GM21381 (cell line): ENCODE measurements around the gene LIMS2.

Experiments
- ATAC-seq: cut with Tn5 transposase; IDR thresholded peaks from one replicate; pipeline ENCODE4 v1.9.1; 2021; ENCODE audit warnings: mild to moderate bottlenecking, moderate library complexity; ENCODE audit not compliant: unreplicated experiment

LIMS2 gene

DNA sequence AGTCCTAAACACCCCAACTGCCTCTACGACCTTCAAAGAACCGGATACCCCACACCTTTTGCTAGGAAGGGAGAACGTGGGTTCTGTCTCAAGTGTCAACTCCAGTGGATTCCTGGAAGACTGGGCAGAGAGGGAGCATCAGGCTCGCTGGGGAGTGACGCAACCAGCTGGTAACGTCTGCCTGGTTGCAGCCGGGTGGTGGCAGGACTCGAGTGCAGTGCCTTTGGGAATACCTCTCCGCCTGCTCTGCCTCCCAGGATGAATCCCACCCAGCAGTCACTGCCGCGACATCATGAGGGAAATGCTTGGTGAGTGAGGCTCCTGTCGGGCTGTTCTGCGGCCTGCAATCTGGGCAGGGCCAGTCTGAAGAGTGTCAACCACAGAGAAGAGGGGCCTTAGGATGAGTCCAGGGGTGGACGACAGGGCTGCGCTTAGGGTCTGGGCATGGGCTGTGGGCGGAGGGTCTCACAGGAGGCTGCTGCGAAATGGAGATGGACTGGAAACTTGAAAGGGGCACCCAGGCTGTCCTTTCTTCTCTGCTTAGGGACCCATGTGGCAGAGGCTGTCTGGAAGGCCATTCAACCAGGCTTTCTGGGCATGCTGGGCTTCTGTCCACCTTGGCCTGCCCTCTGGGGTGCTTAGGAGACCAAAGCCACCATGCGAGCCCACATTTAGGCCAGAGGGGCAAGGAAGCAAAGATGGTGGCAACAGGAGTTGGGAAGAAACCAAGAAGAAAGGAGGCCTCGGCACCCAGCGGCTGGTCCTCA is 16.5 kb downstream of the LIMS2 start:
- no peak for ATAC-seq

DNA sequence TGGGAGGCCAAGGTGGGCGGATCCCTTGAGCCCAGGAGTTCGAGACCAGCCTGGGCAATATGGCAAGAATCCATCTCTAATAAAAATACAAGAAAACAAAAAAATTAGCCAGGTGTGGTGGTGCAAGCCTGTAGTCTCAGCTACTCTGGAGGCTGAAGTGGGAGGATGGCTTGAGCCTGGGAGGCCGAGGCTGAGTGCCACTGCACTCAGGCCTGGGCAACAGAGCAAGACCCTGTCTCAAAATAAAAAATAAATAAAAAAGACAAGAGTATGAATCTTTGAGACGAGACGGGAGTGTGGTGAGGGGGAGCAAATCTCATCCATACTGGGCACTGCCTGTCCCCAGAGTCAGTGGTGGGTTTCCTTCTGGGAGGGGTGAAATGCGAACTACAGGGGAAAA is 17.2 kb downstream of the LIMS2 start:
- no peak for ATAC-seq

GRCh38 chr2:127657232-127657595 is 18.1 kb downstream of the LIMS2 start:
- no peak for ATAC-seq

DNA sequence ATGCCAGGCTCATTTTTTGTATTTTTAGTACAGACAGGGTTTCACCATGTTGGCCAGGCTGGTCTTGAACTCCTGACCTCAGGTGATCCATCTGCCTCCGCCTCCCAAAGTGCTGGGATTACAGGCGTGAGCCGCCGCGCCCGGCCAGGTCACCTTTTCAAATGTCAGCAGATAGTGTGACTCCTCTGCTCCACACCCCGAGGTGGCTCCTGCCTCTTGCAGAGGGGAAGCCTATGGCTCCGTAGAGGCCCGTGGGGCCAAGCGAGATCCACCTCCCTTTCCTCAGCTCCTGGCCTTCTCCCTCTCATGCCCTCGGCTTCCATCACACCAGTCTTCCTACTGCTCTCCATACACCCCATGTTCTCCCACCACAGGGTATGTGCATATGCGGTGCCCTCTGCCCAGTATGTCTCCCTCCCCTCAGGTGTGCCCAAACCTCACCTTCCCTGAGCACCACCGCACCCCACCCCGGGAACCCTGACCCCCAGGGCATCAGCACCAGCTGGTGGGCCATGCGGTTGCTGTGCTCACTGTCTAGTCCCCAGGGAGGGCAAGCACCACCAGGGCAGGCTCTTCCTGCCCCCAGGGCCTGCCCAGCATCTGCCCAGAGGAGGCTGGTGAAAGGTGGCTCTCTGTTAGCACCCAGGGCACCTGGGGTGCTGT is 18.6 kb downstream of the LIMS2 start:
- ATAC-seq: no peak

- ATAC-seq: no peak
Measured at GRCh38 chr2:127655209-127656073, 19.9 kb downstream of the LIMS2 start.

GRCh38 chr2:127654838-127655175 is 20.5 kb downstream of the LIMS2 start:
- no peak for ATAC-seq

GRCh38 chr2:127654084-127654837 is 21.1 kb downstream of the LIMS2 start:
- ATAC-seq: no peak

DNA sequence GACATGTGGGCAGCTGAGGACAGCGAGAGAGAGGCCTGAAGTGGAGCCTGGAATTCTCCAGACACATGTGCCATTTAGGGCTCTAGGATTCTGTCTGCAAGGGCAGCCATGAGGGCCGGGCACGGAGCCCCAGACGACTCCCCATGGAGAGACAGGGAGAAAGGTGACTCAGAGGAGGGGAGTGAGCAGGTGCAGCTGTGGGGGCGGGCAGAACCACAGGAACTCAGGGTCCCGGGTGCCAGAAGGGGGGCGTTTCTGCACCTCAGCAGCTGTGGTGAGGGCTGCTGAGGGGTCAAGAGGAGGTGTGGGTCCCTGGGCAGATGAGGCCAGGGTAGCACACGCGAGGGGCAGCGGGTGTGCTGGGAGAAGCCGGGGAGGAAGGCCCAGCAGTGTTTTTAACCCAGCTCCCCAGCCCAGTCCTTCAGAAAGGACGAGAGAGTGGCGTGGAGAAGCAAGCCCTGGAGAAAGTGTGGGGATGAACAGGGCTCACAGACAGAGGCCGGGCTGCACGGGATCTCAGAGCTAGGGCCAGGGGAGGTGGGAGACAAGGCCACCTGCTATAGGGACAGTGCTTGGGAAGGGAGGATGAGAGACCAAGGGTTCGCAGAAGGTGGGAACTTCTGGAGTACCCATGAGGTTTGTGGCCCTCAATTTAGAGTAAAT is 21.8 kb downstream of the LIMS2 start:
- no peak for ATAC-seq

DNA sequence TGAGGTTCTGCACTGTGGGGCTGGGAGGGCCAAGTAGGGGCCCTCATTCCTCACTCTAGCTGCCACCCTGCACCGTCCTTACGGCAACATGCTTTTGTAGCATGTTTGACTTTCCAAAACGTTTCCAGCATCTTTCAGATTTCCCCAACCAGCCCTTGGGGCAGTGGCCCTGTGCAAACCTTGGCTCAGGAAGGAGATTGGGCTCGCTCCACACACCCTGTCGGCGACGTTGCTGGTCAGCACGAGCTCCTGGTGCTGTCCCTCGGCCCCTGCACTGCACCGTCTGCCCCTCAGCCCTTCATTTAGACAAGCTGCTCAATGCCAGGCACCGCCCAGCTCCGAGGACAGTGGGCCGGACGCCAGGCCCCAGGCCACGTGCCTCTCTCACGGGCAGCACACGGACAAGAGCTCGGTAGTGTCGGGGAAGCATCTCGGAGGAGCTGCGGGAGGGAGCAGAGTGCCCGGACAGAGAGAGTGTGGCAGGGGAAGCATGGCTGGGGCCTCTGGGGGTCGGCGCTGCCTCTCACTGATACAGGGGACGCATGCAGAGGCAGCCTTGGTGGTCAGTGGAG is 22.5 kb downstream of the LIMS2 start:
- no peak for ATAC-seq

- ATAC-seq: no peak
Measured at GRCh38 chr2:127651971-127652550, 23.3 kb downstream of the LIMS2 start.

- ATAC-seq: no peak
Measured at GRCh38 chr2:127651381-127651809, 23.9 kb downstream of the LIMS2 start.

- ATAC-seq: no peak
Measured at GRCh38 chr2:127650785-127651380, 24.4 kb downstream of the LIMS2 start.

- ATAC-seq: no peak
Measured at GRCh38 chr2:127650041-127650784, 25.1 kb downstream of the LIMS2 start.

DNA sequence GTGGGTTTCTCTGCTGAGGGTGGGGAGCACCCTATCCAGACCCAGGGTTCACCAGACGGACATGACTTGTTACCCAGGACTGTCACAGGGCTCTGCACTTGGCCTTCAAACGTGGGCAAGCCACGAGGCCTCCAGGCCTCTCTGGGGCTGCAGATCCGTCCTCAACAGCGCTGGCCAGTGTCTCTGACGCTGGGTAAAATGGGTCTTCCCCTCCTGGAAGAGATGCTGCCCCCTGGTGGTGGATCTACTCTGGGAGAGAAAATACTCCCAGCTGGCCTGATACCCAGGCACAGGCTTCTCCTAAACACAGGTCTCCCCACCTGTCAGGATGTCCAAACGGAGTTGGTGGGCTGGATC is 25.7 kb downstream of the LIMS2 start:
- no peak for ATAC-seq

- ATAC-seq: no peak
Measured at GRCh38 chr2:127649100-127649611, 26.2 kb downstream of the LIMS2 start.

- no peak for ATAC-seq
Measured at GRCh38 chr2:127648321-127648720, 27.0 kb downstream of the LIMS2 start.

- ATAC-seq: no peak
Measured at GRCh38 chr2:127647242-127648190, 27.8 kb downstream of the LIMS2 start.
